Measurements from ENCODE around the gene TSPAN18.

DNA sequence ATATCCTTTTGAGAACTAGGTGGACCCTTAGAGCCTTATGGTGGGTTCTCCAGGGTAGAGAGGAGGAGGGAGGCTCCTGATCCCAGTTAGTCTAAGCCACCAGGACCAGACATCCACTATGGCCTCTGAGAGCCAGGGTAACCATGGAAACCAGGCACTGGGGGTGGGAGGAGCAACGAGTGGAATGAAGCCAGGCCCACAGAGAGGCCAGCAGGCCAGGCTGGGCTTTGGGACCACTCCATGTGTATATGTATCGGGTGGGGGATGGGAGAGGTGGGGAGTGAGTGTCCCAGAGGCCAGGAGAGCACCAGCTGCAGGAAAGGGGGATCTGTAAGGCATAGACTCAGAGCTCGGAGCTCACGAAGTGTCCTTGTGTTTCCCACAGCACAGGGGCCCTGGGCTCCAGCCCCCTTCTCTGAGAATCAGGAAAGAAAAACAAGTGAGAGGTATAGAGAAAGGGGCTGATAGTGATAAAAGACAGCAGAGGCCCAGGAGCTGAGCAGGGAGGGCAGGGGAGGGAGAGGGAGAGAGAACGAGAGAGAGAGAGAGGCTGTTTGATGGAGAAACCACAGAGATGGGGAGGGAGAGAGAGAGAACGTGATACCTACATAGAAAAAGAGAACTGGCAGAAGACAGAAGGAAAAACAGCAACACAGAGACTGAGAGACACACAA, 15.5 kb upstream of the TSPAN18 start:
- TF ChIP-seq, protein P1, sequence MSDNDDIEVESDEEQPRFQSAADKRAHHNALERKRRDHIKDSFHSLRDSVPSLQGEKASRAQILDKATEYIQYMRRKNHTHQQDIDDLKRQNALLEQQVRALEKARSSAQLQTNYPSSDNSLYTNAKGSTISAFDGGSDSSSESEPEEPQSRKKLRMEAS (IDR thresholded peaks at IDR 0.05), result no peak
- TF ChIP-seq JUN (IDR thresholded peaks at IDR 0.05; ENCODE audit: low read depth, low read length) (no peak), EZH2 (IDR thresholded peaks at IDR 0.05; ENCODE audit: low read depth, low read length, severe bottlenecking) (no peak)
